GM19324 (cell line): ENCODE results near the gene LEO1.
A peak's percentile ranks its signal among the peaks of the same experiment; 100 is the strongest.
"Not testable (repeated sequence)": the region's sequence is repeated elsewhere in the genome, so short reads cannot be mapped to it uniquely, and the experiment has no call there.

Experiments
- ATAC-seq: cut with Tn5 transposase; IDR thresholded peaks from one replicate; pipeline ENCODE4 v1.9.1; 2021; ENCODE audit warnings: mild to moderate bottlenecking, moderate library complexity; ENCODE audit not compliant: unreplicated experiment, low FRiP score

The LEO1 gene

GRCh38 chr15:52004806-52005205 is 33.2 kb upstream of the LEO1 start:
- no peak for ATAC-seq

- ATAC-seq: no peak
These were observed 32.1 kb upstream of the LEO1 start for GRCh38 chr15:52003710-52004109.

- ATAC-seq: not testable (repeated sequence)
These were observed 31.5 kb upstream of the LEO1 start for GRCh38 chr15:52003089-52003488.

- no peak for ATAC-seq
These were observed 30.8 kb upstream of the LEO1 start for GRCh38 chr15:52002351-52002750.

GRCh38 chr15:51992953-51993352 is 21.4 kb upstream of the LEO1 start:
- ATAC-seq: no peak

GRCh38 chr15:51991141-51991540 is 19.6 kb upstream of the LEO1 start:
- no peak for ATAC-seq

- no peak for ATAC-seq
These were observed 11.2 kb upstream of the LEO1 start for GRCh38 chr15:51982770-51983103.

GRCh38 chr15:51982013-51982769 is 10.6 kb upstream of the LEO1 start:
- peak; percentile 76 for ATAC-seq

- no peak for ATAC-seq
These were observed 2.2 kb upstream of the LEO1 start for GRCh38 chr15:51973775-51974174.

GRCh38 chr15:51973220-51973619 is 1.6 kb upstream of the LEO1 start:
- no peak for ATAC-seq

GRCh38 chr15:51971032-51971374 is 575 bp downstream of the LEO1 start:
- peak; percentile 14 for ATAC-seq

GRCh38 chr15:51970132-51970817 is 1.3 kb downstream of the LEO1 start:
- ATAC-seq: no peak

GRCh38 chr15:51969728-51970127 is 1.9 kb downstream of the LEO1 start:
- ATAC-seq: no peak

- no peak for ATAC-seq
These were observed 4.0 kb downstream of the LEO1 start for GRCh38 chr15:51967583-51967982.

GRCh38 chr15:51966192-51966591 is 5.4 kb downstream of the LEO1 start:
- no peak for ATAC-seq

GRCh38 chr15:51965691-51966090 is 5.9 kb downstream of the LEO1 start:
- ATAC-seq: no peak

- no peak for ATAC-seq
These were observed 16.1 kb downstream of the LEO1 start for GRCh38 chr15:51955504-51955903.

GRCh38 chr15:51952805-51953204 is 18.8 kb downstream of the LEO1 start:
- no peak for ATAC-seq

GRCh38 chr15:51947124-51947523 is 24.5 kb downstream of the LEO1 start:
- ATAC-seq: no peak

- ATAC-seq: no peak
These were observed 32.4 kb downstream of the LEO1 start for GRCh38 chr15:51939216-51939615.

- no peak for ATAC-seq
These were observed 33.3 kb downstream of the LEO1 start for GRCh38 chr15:51938286-51938685.

- peak; percentile 26 for ATAC-seq
These were observed 35.5 kb downstream of the LEO1 start for GRCh38 chr15:51936105-51936478.
